Psoas muscle (tissue), 8 donors: Measurements from ENCODE around the gene BRCA2. TPM values are rescaled to one million over a fixed set of nuclear protein-coding genes. Genes with fewer than 3 reads are reported as not detected.

Source experiments
- ATAC-seq, 4 donors: fragments of 200-7000 bp; cut with Tn5 transposase; one replicate each; pipeline ENCODE4 v1.9.1; 2020; ENCODE audit warnings: moderate library complexity in 3 of 4, mild to moderate bottlenecking in 2 of 4
- DNase-seq, 2 donors: peaks; one replicate each; pipeline ENCODE4 v3.0.0-alpha.2; 2020
- H3K27ac ChIP-seq: fragments of 200-600 bp; one replicate; pipeline ENCODE4 v1.8.0; 2022
- H3K27me3 ChIP-seq, 3 donors: fragments of 200-600 bp in 1 of 3; one replicate each; pipeline versions ENCODE4 v1.6.1 to v1.8.0; 2013 to 2022; ENCODE audit warnings: low read length in 2 of 3, mild to moderate bottlenecking in 2 of 3, moderate library complexity in 1 of 3; ENCODE audit not compliant: insufficient read depth in 3 of 3
- H3K36me3 ChIP-seq, 2 donors: fragments of 200-600 bp in 1 of 2; one replicate each; pipeline versions ENCODE4 v1.6.1 to v1.8.0; 2013 to 2022; ENCODE audit warnings: low read depth in 1 of 2, mild to moderate bottlenecking in 1 of 2, moderate library complexity in 1 of 2; ENCODE audit not compliant: insufficient read depth in 1 of 2
- H3K4me1 ChIP-seq: fragments of 200-600 bp; one replicate; pipeline ENCODE4 v1.8.0; 2022
- H3K4me3 ChIP-seq: fragments of 200-600 bp; one replicate; pipeline ENCODE4 v1.8.0; 2022; ENCODE audit warnings: mild to moderate bottlenecking
- H3K9me3 ChIP-seq: fragments of 200-600 bp; one replicate; pipeline ENCODE4 v1.8.0; 2022
- CTCF ChIP-seq: fragments of 200-600 bp; IDR thresholded peaks from one replicate; pipeline ENCODE4 v1.8.0; 2022; ENCODE audit warnings: antibody characterized with exemption
- WGBS, 3 donors: extraction: QIAGEN DNeasy Blood & Tissue Kit; methylation state at CpG; one replicate each; pipeline versions ENCODE4 v1.1.6 to v1.1.7; 2013; 5-methylcytosine and 5-hydroxymethylcytosine counted together
- intact Hi-C, 2 donors: fragments of 100-400 bp; cut with DNase I; formaldehyde crosslinking; loops; one replicate each; pipeline versions ENCODE4 v1.11.0 to v1.14.2; 2022
- long read RNA-seq, 2 donors: library from polyadenylated mRNA; unstranded; transcript quantifications; one replicate each; pipeline ENCODE4 v2.0.0, GENCODE V29; 2021
- polyA plus RNA-seq, 3 donors: library from polyadenylated mRNA; stranded (reverse); fragments of 200-250 nt; gene quantifications; one replicate each; pipeline ENCODE4 v1.2.3, GENCODE V29; 2013
- total RNA-seq, 4 donors: library from RNA; stranded (reverse); fragmentation: NEBNext Ultra II Directional in 2 of 4; extraction: Animal tissue kit (Norgen Biotek cat#: 25700) in 2 of 4; gene quantifications; one replicate each; pipeline versions ENCODE4 v1.2.1 to v1.2.4, GENCODE V29; 2021 to 2023
- donor health status: healthy with polysubstance abuse.
- donor health status: DM: no; HTN: no; CAD: no; lungs with moderate emphysema.
- donor health status: Bipolar disorder and iron deficiency.
- donor health status: healthy.
- donor health status: DM: yes; HTN: yes; CAD: no.
- donor health status: DM: no; HTN: no; CAD: no.
- donor health status: DM: no; HTN: no; CAD: no.
- donor health status: DM: yes; HTN: yes; CAD: no.

Gene BRCA2
- total RNA-seq = under 1 TPM; 0.11 to 0.34 (median 0.20) TPM
- polyA plus RNA-seq = under 1 TPM; 0.01 to 0.09 (median 0.07) TPM
- long read RNA-seq, donor 1 = 0 reads
- long read RNA-seq, donor 2 = 0 reads

DNA sequence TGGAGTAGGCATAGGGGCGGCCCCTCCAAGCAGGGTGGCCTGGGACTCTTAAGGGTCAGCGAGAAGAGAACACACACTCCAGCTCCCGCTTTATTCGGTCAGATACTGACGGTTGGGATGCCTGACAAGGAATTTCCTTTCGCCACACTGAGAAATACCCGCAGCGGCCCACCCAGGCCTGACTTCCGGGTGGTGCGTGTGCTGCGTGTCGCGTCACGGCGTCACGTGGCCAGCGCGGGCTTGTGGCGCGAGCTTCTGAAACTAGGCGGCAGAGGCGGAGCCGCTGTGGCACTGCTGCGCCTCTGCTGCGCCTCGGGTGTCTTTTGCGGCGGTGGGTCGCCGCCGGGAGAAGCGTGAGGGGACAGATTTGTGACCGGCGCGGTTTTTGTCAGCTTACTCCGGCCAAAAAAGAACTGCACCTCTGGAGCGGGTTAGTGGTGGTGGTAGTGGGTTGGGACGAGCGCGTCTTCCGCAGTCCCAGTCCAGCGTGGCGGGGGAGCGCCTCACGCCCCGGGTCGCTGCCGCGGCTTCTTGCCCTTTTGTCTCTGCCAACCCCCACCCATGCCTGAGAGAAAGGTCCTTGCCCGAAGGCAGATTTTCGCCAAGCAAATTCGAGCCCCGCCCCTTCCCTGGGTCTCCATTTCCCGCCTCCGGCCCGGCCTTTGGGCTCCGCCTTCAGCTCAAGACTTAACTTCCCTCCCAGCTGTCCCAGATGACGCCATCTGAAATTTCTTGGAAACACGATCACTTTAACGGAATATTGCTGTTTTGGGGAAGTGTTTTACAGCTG lies at the start of gene BRCA2, which contains the start of gene ZAR1L:
Gene BRCA2, plus strand, starts transcription at position 271 of the 790 bp plus-strand sequence. CDS start 953 bp downstream, outside the sequence.
Gene ZAR1L, minus strand, starts transcription at position 126 of the 790 bp plus-strand sequence. CDS start 3,438 bp downstream, outside the sequence.
- Histone ChIP-seq H3K4me1 (no peaks in the 10 kb centered on the region), H3K27ac (peak within 1 kb of the TSS; percentile 89), H3K27me3 (no peaks in the 10 kb centered on the region), H3K9me3 (no peaks in the 10 kb centered on the region), H3K4me3 (peak within 1 kb of the TSS; percentile 73), H3K36me3 (no peaks in the 10 kb centered on the region)
- TF ChIP-seq CTCF = no peak
- DNase-seq (peak; percentile 89 to 94), ATAC-seq (peak; percentile 98 to 100 (median 98))
- WGBS, 3 donors = 0 to 1% (median 1%) methylated on average over 48 to 60 of the region's 60 CpGs
- intact Hi-C loops = loop anchor here in 1 of 2 donors (10.0 kb wide), 1 partner anchor 301 kb away; no protein-coding TSS in a partner anchor

DNA sequence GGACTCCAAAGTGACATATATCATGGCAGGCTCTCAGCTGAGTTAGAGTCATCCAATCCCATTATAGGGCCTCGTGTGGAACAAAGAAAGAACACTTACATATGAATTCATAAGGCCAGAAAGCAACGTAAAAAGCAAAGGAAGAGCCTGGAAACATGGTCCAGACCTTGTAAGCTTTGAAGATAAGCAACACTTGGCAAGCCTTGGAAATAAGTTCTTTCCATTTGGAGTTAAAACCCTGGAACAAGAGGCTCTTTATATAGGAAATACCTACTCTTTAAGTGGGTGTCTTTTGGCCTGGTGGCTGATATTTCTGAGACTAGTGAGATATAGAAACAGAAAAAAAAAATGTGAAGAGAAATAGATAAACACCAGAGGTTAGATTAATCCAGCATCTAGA lies 49.6 kb upstream of the BRCA2 start:
- TF ChIP-seq CTCF = no peak
- 56 to 67% (median 64%) methylated on average over 2 of the region's 2 CpGs for WGBS, 3 donors
- H3K27ac ChIP-seq = no peak overlapping the region
- ATAC-seq (no peak), DNase-seq (no peak)
- H3K4me3 ChIP-seq = no peak overlapping the region
- H3K27me3 ChIP-seq = no peaks in the 10 kb centered on the region
- H3K36me3 ChIP-seq = peaks cover 11 to 84% of the 10 kb centered on the region in 2 donors
- H3K9me3 ChIP-seq = no peaks in the 10 kb centered on the region
- intact Hi-C loops = no loop called here
- H3K4me1 ChIP-seq = peaks cover 12% of the 10 kb centered on the region

- WGBS, 3 donors = 85 to 96% (median 90%) methylated on average over 1 of the region's 1 CpG
- ATAC-seq = no peak
- H3K4me1 ChIP-seq = peaks cover 10% of the 10 kb centered on the region
- no peak for TF ChIP-seq CTCF
- no peak for DNase-seq
- no peak overlapping the region for H3K27ac ChIP-seq
- peaks cover 14 to 88% of the 10 kb centered on the region in 2 donors for H3K36me3 ChIP-seq
- no peak overlapping the region for H3K4me3 ChIP-seq
- intact Hi-C loops = no loop called here
- no peaks in the 10 kb centered on the region for H3K9me3 ChIP-seq
- H3K27me3 ChIP-seq = no peaks in the 10 kb centered on the region
Observed at GRCh38 chr13:32266130-32266529, 49.2 kb upstream of the BRCA2 start.

GRCh38 chr13:32267836-32268439 lies 47.4 kb upstream of the BRCA2 start:
- peak; percentile 41 for TF ChIP-seq CTCF
- Histone ChIP-seq H3K4me3 (no peak overlapping the region), H3K4me1 (no peaks in the 10 kb centered on the region), H3K27ac (no peak overlapping the region), H3K36me3 (peaks cover 16 to 89% of the 10 kb centered on the region in 2 donors), H3K9me3 (no peaks in the 10 kb centered on the region), H3K27me3 (no peaks in the 10 kb centered on the region)
- no peak for ATAC-seq
- 85 to 88% (median 86%) methylated on average over 7 of the region's 7 CpGs for WGBS, 3 donors
- intact Hi-C loops = no loop called here
- no peak for DNase-seq
